ENCODE data around the gene CYTH3.

- TF ChIP-seq CTCF (IDR thresholded peaks at IDR 0.05) = no peak
- no peak for TF ChIP-seq POLR2A (IDR thresholded peaks at IDR 0.05)
Observed at GRCh38 chr7:6294839-6295238, 22.4 kb upstream of the CYTH3 start.
